ENCODE results near the gene CREB1. TPM values are rescaled to one million over a fixed set of nuclear protein-coding genes. Genes with fewer than 3 reads are reported as not detected.
A peak's percentile ranks its signal among the peaks of the same experiment; 100 is the strongest.

Gene CREB1
- total RNA-seq, 1 donor from 2014 or later: 115 TPM

- Mint-ChIP-seq H3K4me3 (ENCODE audit: low read depth) (no peak overlapping the region), H3K36me3 (ENCODE audit: low read depth) (peaks cover 57% of the 10 kb centered on the region), H3K27ac (no peak overlapping the region), H3K4me1 (ENCODE audit: low read depth) (peaks cover 17% of the 10 kb centered on the region), H3K9me3 (no peaks in the 10 kb centered on the region), H3K27me3 (ENCODE audit: low read depth) (no peaks in the 10 kb centered on the region)
- DNase-seq (ENCODE audit: low spot score): no peak
- intact Hi-C loops (cut with micrococcal nuclease): no loop called here
These were observed 85.1 kb downstream of the CREB1 start for GRCh38 chr2:207614824-207615223.

GRCh38 chr2:207616185-207616584 lies 86.4 kb downstream of the CREB1 start:
- Mint-ChIP-seq H3K36me3 (ENCODE audit: low read depth) (peaks cover 69% of the 10 kb centered on the region), H3K4me3 (ENCODE audit: low read depth) (no peak overlapping the region), H3K4me1 (ENCODE audit: low read depth) (peaks cover 26% of the 10 kb centered on the region), H3K27me3 (ENCODE audit: low read depth) (no peaks in the 10 kb centered on the region), H3K27ac (no peak overlapping the region), H3K9me3 (no peaks in the 10 kb centered on the region)
- no peak for DNase-seq (ENCODE audit: low spot score)
- intact Hi-C loops (cut with micrococcal nuclease): no loop called here

GRCh38 chr2:207617011-207617671 lies 87.4 kb downstream of the CREB1 start:
- H3K4me1 Mint-ChIP-seq (ENCODE audit: low read depth): peaks cover 34% of the 10 kb centered on the region
- no peak overlapping the region for H3K4me3 Mint-ChIP-seq (ENCODE audit: low read depth)
- no peaks in the 10 kb centered on the region for H3K27me3 Mint-ChIP-seq (ENCODE audit: low read depth)
- intact Hi-C loops (cut with micrococcal nuclease): no loop called here
- no peak for DNase-seq (ENCODE audit: low spot score)
- no peaks in the 10 kb centered on the region for H3K9me3 Mint-ChIP-seq
- H3K36me3 Mint-ChIP-seq (ENCODE audit: low read depth): peaks cover 77% of the 10 kb centered on the region
- H3K27ac Mint-ChIP-seq: no peak overlapping the region

- H3K9me3 Mint-ChIP-seq: no peaks in the 10 kb centered on the region
- DNase-seq (ENCODE audit: low spot score): no peak
- H3K27ac Mint-ChIP-seq: peak overlapping the region; percentile 60
- no peaks in the 10 kb centered on the region for H3K27me3 Mint-ChIP-seq (ENCODE audit: low read depth)
- H3K4me1 Mint-ChIP-seq (ENCODE audit: low read depth): peaks cover 40% of the 10 kb centered on the region
- peaks cover 77% of the 10 kb centered on the region for H3K36me3 Mint-ChIP-seq (ENCODE audit: low read depth)
- intact Hi-C loops (cut with micrococcal nuclease): loop anchor here (10.0 kb wide), 2 partner anchors 285 to 455 kb away; partner anchors contain the start of gene KLF7
- H3K4me3 Mint-ChIP-seq (ENCODE audit: low read depth): peak overlapping the region; percentile 4
These were observed 90.0 kb downstream of the CREB1 start for GRCh38 chr2:207619764-207620203.

GRCh38 chr2:207621501-207622039 lies 91.8 kb downstream of the CREB1 start:
- intact Hi-C loops (cut with micrococcal nuclease): loop anchor here (10.0 kb wide), 2 partner anchors 287 to 457 kb away; partner anchors contain the start of gene KLF7
- Mint-ChIP-seq H3K9me3 (no peaks in the 10 kb centered on the region), H3K27ac (peak overlapping the region; percentile 3), H3K4me1 (ENCODE audit: low read depth) (peaks cover 42% of the 10 kb centered on the region), H3K4me3 (ENCODE audit: low read depth) (peak overlapping the region; percentile 28), H3K27me3 (ENCODE audit: low read depth) (no peaks in the 10 kb centered on the region), H3K36me3 (ENCODE audit: low read depth) (peaks cover 64% of the 10 kb centered on the region)
- DNase-seq (ENCODE audit: low spot score): no peak

- peak; percentile 67 for DNase-seq (ENCODE audit: low spot score)
- Mint-ChIP-seq H3K27ac (peak overlapping the region; percentile 93), H3K4me3 (ENCODE audit: low read depth) (peak overlapping the region; percentile 84), H3K36me3 (ENCODE audit: low read depth) (peaks cover 41% of the 10 kb centered on the region), H3K9me3 (no peaks in the 10 kb centered on the region), H3K27me3 (ENCODE audit: low read depth) (no peaks in the 10 kb centered on the region), H3K4me1 (ENCODE audit: low read depth) (peaks cover 41% of the 10 kb centered on the region)
- intact Hi-C loops (cut with micrococcal nuclease): loop anchor here (1.0 to 10.0 kb wide), 10 partner anchors 87 to 859 kb away; partner anchors contain the start of genes CCNYL1, CREB1, FASTKD2 and KLF7
These were observed 94.6 kb downstream of the CREB1 start for GRCh38 chr2:207624185-207625013.

- DNase-seq (ENCODE audit: low spot score): peak; percentile 93
- H3K27me3 Mint-ChIP-seq (ENCODE audit: low read depth): no peaks in the 10 kb centered on the region
- peak within 1 kb of the TSS; percentile 98 for H3K27ac Mint-ChIP-seq
- H3K4me3 Mint-ChIP-seq (ENCODE audit: low read depth): peak within 1 kb of the TSS; percentile 92
- intact Hi-C loops (cut with micrococcal nuclease): loop anchor here (1.0 to 10.0 kb wide), 10 partner anchors 86 to 860 kb away; partner anchors contain the start of genes CCNYL1, CREB1, FASTKD2 and KLF7
- H3K36me3 Mint-ChIP-seq (ENCODE audit: low read depth): peaks cover 34% of the 10 kb centered on the region
- H3K4me1 Mint-ChIP-seq (ENCODE audit: low read depth): peaks cover 37% of the 10 kb centered on the region
- no peaks in the 10 kb centered on the region for H3K9me3 Mint-ChIP-seq
These were observed 95.5 kb downstream of the CREB1 start, which contains the start of gene METTL21A for GRCh38 chr2:207625014-207625907. METTL21A (minus strand) TSS chr2:207625394; CDS start chr2:207624375, 1,019 bp downstream.

- intact Hi-C loops (cut with micrococcal nuclease): loop anchor here (5.0 to 10.0 kb wide), 4 partner anchors 295 to 465 kb away; partner anchors contain the start of genes KLF7 and PLEKHM3
- no peak for DNase-seq (ENCODE audit: low spot score)
- peaks cover 5% of the 10 kb centered on the region for H3K27me3 Mint-ChIP-seq (ENCODE audit: low read depth)
- peaks cover 22% of the 10 kb centered on the region for H3K4me1 Mint-ChIP-seq (ENCODE audit: low read depth)
- no peak overlapping the region for H3K4me3 Mint-ChIP-seq (ENCODE audit: low read depth)
- H3K9me3 Mint-ChIP-seq: no peaks in the 10 kb centered on the region
- no peak overlapping the region for H3K27ac Mint-ChIP-seq
- H3K36me3 Mint-ChIP-seq (ENCODE audit: low read depth): no peaks in the 10 kb centered on the region
These were observed 99.8 kb downstream of the CREB1 start for GRCh38 chr2:207629553-207629952.

GRCh38 chr2:207630491-207630890 lies 100.7 kb downstream of the CREB1 start:
- DNase-seq (ENCODE audit: low spot score): no peak
- Mint-ChIP-seq H3K4me1 (ENCODE audit: low read depth) (peaks cover 22% of the 10 kb centered on the region), H3K4me3 (ENCODE audit: low read depth) (no peak overlapping the region), H3K9me3 (no peaks in the 10 kb centered on the region), H3K36me3 (ENCODE audit: low read depth) (no peaks in the 10 kb centered on the region), H3K27me3 (ENCODE audit: low read depth) (peaks cover 5% of the 10 kb centered on the region), H3K27ac (no peak overlapping the region)
- intact Hi-C loops (cut with micrococcal nuclease): loop anchor here (5.0 kb wide), 1 partner anchor 62 kb away; no protein-coding TSS in a partner anchor

- Mint-ChIP-seq H3K9me3 (no peaks in the 10 kb centered on the region), H3K36me3 (ENCODE audit: low read depth) (no peaks in the 10 kb centered on the region), H3K4me3 (ENCODE audit: low read depth) (no peak overlapping the region), H3K4me1 (ENCODE audit: low read depth) (peaks cover 11% of the 10 kb centered on the region), H3K27me3 (ENCODE audit: low read depth) (peaks cover 6% of the 10 kb centered on the region), H3K27ac (peak overlapping the region; percentile 18)
- no peak for DNase-seq (ENCODE audit: low spot score)
- intact Hi-C loops (cut with micrococcal nuclease): loop anchor here (5.0 kb wide), 1 partner anchor 59 kb away; no protein-coding TSS in a partner anchor
These were observed 103.1 kb downstream of the CREB1 start for GRCh38 chr2:207632575-207633493.

GRCh38 chr2:207633686-207634085 lies 103.9 kb downstream of the CREB1 start:
- H3K36me3 Mint-ChIP-seq (ENCODE audit: low read depth): no peaks in the 10 kb centered on the region
- peaks cover 6% of the 10 kb centered on the region for H3K27me3 Mint-ChIP-seq (ENCODE audit: low read depth)
- H3K4me1 Mint-ChIP-seq (ENCODE audit: low read depth): peaks cover 11% of the 10 kb centered on the region
- no peak for DNase-seq (ENCODE audit: low spot score)
- no peak overlapping the region for H3K4me3 Mint-ChIP-seq (ENCODE audit: low read depth)
- intact Hi-C loops (cut with micrococcal nuclease): loop anchor here (5.0 kb wide), 1 partner anchor 59 kb away; no protein-coding TSS in a partner anchor
- no peak overlapping the region for H3K27ac Mint-ChIP-seq
- no peaks in the 10 kb centered on the region for H3K9me3 Mint-ChIP-seq

Measured in activated T-helper 2 cell treated with anti-CD3 and anti-CD28 coated beads, Interferon-gamma antibody, Interleukin-2, Interleukin-4, amounts not matched to agents 10 μg/mL and 5 μg/mL and 100 μg/mL, durations not matched to agents 14 hours and 24 hours and 36 hours (primary cell).